OCI-LY7 (cell line): Measurements from ENCODE around the gene GNAZ. TPM values are rescaled to one million over a fixed set of nuclear protein-coding genes. Genes with fewer than 3 reads are reported as not detected.

Experiments
- BruUV-seq: library from RNA; stranded (reverse); fragments of 400-500 nt; replicated peaks from 2 replicates; lab custom pipeline; 2021; lab: Mats Ljungman, UMichigan
- CTCF ChIA-PET: fragments of 300-600 bp; sonication (Branson Sonifier 250); formaldehyde crosslinking; loops from one replicate; lab custom pipeline; 2022; ENCODE audit warnings: antibody characterized with exemption; ENCODE audit not compliant: unreplicated experiment; lab: Charles Lee
- POLR2A ChIA-PET: fragments of 300-600 bp; sonication (Branson Sonifier 250); formaldehyde crosslinking; loops from one replicate; lab custom pipeline; 2022; ENCODE audit warnings: antibody characterized with exemption; lab: Charles Lee
- DNase-seq: peaks from one replicate; pipeline ENCODE4 v3.0.0-alpha.2; 2015; ENCODE audit warnings: low spot score
- H2AFZ ChIP-seq: fragments of 200-600 bp; sonication (generic), shearing (Covaris generic); 2 replicates; pipeline ENCODE4 v1.6.1; 2014; ENCODE audit warnings: mild to moderate bottlenecking, antibody characterized with exemption, low read length, moderate library complexity
- H3K27ac ChIP-seq: fragments of 200-600 bp; sonication (generic); 2 replicates; pipeline ENCODE4 v1.5.1; 2014; ENCODE audit warnings: mixed run types, low read depth, mild to moderate bottlenecking, moderate library complexity, low read length, inconsistent platforms; ENCODE audit not compliant: poor library complexity, severe bottlenecking
- H3K36me3 ChIP-seq: fragments of 200-600 bp; sonication (generic); 2 replicates; pipeline ENCODE4 v1.6.1; 2014; ENCODE audit warnings: mild to moderate bottlenecking, antibody characterized with exemption, low read length, moderate library complexity, mixed read lengths; ENCODE audit not compliant: insufficient read depth
- H3K4me1 ChIP-seq: fragments of 200-600 bp; sonication (generic); 2 replicates; pipeline ENCODE4 v1.5.1; 2014; ENCODE audit warnings: mild to moderate bottlenecking, low read length; ENCODE audit not compliant: insufficient read depth, poor library complexity, severe bottlenecking
- H3K4me2 ChIP-seq: fragments of 200-600 bp; sonication (generic); 2 replicates; pipeline ENCODE4 v1.6.1; 2014; ENCODE audit warnings: mild to moderate bottlenecking, low read length
- H3K4me3 ChIP-seq: fragments of 200-600 bp; sonication (generic); 2 replicates; pipeline ENCODE4 v1.5.1; 2014; ENCODE audit warnings: mild to moderate bottlenecking, low read depth, low read length; ENCODE audit not compliant: poor library complexity, severe bottlenecking
- H3K79me2 ChIP-seq: fragments of 200-600 bp; sonication (generic); 2 replicates; pipeline ENCODE4 v1.6.1; 2016; ENCODE audit warnings: low read depth, mild to moderate bottlenecking, low read length, moderate library complexity, mixed read lengths; ENCODE audit not compliant: insufficient read depth
- H3K9me2 ChIP-seq: fragments of 200-600 bp; sonication (generic); 2 replicates; pipeline ENCODE4 v1.6.1; 2016; ENCODE audit warnings: mild to moderate bottlenecking, low read length, mixed read lengths; ENCODE audit not compliant: insufficient read depth
- H3K9me3 ChIP-seq: fragments of 200-600 bp; sonication (generic); 2 replicates; pipeline ENCODE4 v1.6.1; 2014; ENCODE audit warnings: mild to moderate bottlenecking, mixed run types, low read length, mixed read lengths
- H4K20me1 ChIP-seq: fragments of 200-600 bp; sonication (generic); 2 replicates; pipeline ENCODE4 v1.6.1; 2014; ENCODE audit warnings: mild to moderate bottlenecking, antibody characterized with exemption, low read length, moderate library complexity, mixed read lengths; ENCODE audit not compliant: insufficient read depth
- CTCF ChIP-seq: fragments of 200-600 bp; sonication (generic); conservative IDR thresholded peaks from 2 replicates; pipeline ENCODE4 v1.5.1; 2014; ENCODE audit warnings: mild to moderate bottlenecking, antibody characterized with exemption, low read length, moderate library complexity, mixed read lengths
- EZH2phosphoT487 ChIP-seq: fragments of 200-600 bp; sonication (generic); IDR thresholded peaks from 2 replicates; pipeline ENCODE4 v1.6.1; 2018; ENCODE audit warnings: low read depth, borderline replicate concordance, mild to moderate bottlenecking, mixed run types, antibody characterized with exemption, low read length, moderate library complexity, mixed read lengths
- intact Hi-C: fragments of 100-400 bp; cut with micrococcal nuclease; formaldehyde crosslinking; loops from one replicate; pipeline ENCODE4 v1.10.0; 2022; ENCODE audit not compliant: unreplicated experiment
- total RNA-seq, 2 experiments: library from RNA; depleted of rRNA in 1 of 2; stranded (reverse); fragments of >200 nt in 1 of 2; shearing (Covaris generic) in 1 of 2; gene quantifications; 2 replicates each; pipeline ENCODE4 v1.2.3, GENCODE V29; 2014 to 2022

The GNAZ gene
- total RNA-seq, 2 experiments from 2014 or later = 38.5 to 46.4 TPM

DNA sequence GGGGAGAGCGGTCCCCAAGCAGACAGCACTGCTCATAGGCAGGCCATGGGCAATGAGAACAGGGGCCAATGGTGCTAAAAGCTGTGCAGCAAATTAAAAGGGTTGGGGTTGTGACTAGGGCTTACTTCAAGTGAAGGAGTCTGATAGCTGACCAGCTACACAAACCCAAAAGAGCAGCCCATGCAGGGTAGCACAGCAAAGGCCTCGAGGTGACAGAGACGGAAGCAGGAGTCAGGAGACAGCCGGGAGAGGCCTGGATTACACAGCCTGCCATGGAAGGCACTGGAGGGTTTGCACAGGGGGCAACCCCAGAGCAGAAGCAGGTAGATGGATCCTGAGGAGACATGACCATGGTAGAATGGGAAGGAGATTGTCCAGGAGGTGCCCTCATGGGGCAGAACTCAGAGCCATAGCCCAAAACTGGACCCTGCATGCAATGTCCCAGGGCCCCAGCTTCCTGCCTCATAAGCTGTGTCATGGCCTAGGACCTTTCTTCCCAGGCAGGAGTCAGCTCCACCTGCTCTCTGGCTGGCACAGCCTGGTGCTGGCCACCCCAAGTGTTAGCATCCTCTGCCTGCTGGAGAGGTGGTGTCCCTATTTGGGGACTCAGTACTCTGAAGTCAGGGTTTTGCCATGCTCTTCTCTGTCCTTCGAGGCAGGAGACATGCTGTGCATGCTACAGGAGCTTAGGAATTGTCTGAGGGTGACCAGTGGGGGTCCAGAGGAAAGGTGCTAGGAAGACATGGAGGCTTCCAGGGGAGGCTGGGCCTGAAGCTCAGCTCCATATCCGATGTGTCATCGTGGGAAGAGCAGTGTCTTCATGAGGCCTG, 38.1 kb downstream of the GNAZ start:
- DNase-seq = no peak
- no peaks in the 10 kb centered on the region for H3K9me2 ChIP-seq
- no peak overlapping the region for H2AFZ ChIP-seq
- H3K4me3 ChIP-seq = no peak overlapping the region
- peaks cover 17% of the 10 kb centered on the region for H3K4me1 ChIP-seq
- H3K4me2 ChIP-seq = no peak overlapping the region
- H3K27ac ChIP-seq = no peak overlapping the region
- intact Hi-C loops = no loop called here
- CTCF ChIA-PET = no interaction called here
- H4K20me1 ChIP-seq = no peaks in the 10 kb centered on the region
- H3K79me2 ChIP-seq = no peaks in the 10 kb centered on the region
- POLR2A ChIA-PET = no interaction called here
- no TSS peak for BruUV-seq
- H3K36me3 ChIP-seq = peaks cover 15% of the 10 kb centered on the region; the same call in 1 of the 2 replicates
- no peaks in the 10 kb centered on the region for H3K9me3 ChIP-seq
- TF ChIP-seq CTCF (no peak), EZH2phosphoT487 (no peak)

DNA sequence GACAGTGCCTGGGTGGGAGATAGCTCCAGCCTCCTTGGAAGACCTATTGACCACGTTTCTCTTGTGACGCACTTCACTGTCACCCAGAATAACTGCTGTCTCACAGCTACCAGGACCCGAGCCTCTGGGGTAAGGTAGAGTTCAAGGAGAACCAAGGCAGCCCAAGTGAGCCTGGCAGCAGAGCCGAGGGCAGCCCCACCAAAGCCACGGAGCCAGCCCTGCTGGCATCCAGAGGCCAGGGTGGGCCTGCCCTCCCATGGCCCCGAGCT, 38.7 kb downstream of the GNAZ start:
- no peak overlapping the region for H3K4me2 ChIP-seq

More for the DNA sequence above, 38.7 kb downstream of the GNAZ start:
- Histone ChIP-seq H3K36me3 (peaks cover 21% of the 10 kb centered on the region; the same call in 1 of the 2 replicates), H3K27ac (no peak overlapping the region), H3K4me1 (peaks cover 18% of the 10 kb centered on the region), H2AFZ (no peak overlapping the region), H3K4me3 (no peak overlapping the region), H3K79me2 (no peaks in the 10 kb centered on the region), H3K9me2 (no peaks in the 10 kb centered on the region), H4K20me1 (no peaks in the 10 kb centered on the region), H3K9me3 (no peaks in the 10 kb centered on the region)
- no peak for TF ChIP-seq EZH2phosphoT487
- no peak for TF ChIP-seq CTCF
- no TSS peak for BruUV-seq
- intact Hi-C loops = no loop called here
- DNase-seq = no peak
- POLR2A ChIA-PET = no interaction called here
- CTCF ChIA-PET = no interaction called here
